NCI-H1105 treated with DMSO at 0.1 percent for 48 hours (cell line): Measurements from ENCODE around the gene AUTS2.

Experiments
- DNase-seq: peaks from one replicate; lab custom pipeline; 2025; lab: John Stamatoyannopoulos, UW

The AUTS2 gene

GRCh38 chr7:70659263-70659662 lies 1061.0 kb downstream of the AUTS2 start:
- no peak for DNase-seq

- no peak for DNase-seq
These were observed 1062.0 kb downstream of the AUTS2 start for GRCh38 chr7:70660154-70660818.

- DNase-seq: no peak
These were observed 1062.5 kb downstream of the AUTS2 start for GRCh38 chr7:70660819-70661191.

GRCh38 chr7:70663680-70664079 lies 1065.4 kb downstream of the AUTS2 start:
- no peak for DNase-seq

GRCh38 chr7:70665997-70666396 lies 1067.7 kb downstream of the AUTS2 start:
- no peak for DNase-seq

- no peak for DNase-seq
These were observed 1069.1 kb downstream of the AUTS2 start for GRCh38 chr7:70667406-70667805.

- DNase-seq: no peak
These were observed 1070.5 kb downstream of the AUTS2 start for GRCh38 chr7:70668606-70669358.

GRCh38 chr7:70669854-70670253 lies 1071.6 kb downstream of the AUTS2 start:
- no peak for DNase-seq

- no peak for DNase-seq
These were observed 1072.0 kb downstream of the AUTS2 start for GRCh38 chr7:70670288-70670687.

GRCh38 chr7:70673778-70674570 lies 1075.7 kb downstream of the AUTS2 start:
- DNase-seq: peak; percentile 69

GRCh38 chr7:70674571-70675010 lies 1076.3 kb downstream of the AUTS2 start:
- DNase-seq: no peak

- DNase-seq: no peak
These were observed 1078.0 kb downstream of the AUTS2 start for GRCh38 chr7:70676243-70676642.

GRCh38 chr7:70678621-70679251 lies 1080.5 kb downstream of the AUTS2 start:
- no peak for DNase-seq

GRCh38 chr7:70679661-70680060 lies 1081.4 kb downstream of the AUTS2 start:
- no peak for DNase-seq

GRCh38 chr7:70680306-70680705 lies 1082.0 kb downstream of the AUTS2 start:
- no peak for DNase-seq

- no peak for DNase-seq
These were observed 1082.6 kb downstream of the AUTS2 start for GRCh38 chr7:70680743-70681468.

GRCh38 chr7:70681469-70682350 lies 1083.4 kb downstream of the AUTS2 start:
- DNase-seq: no peak

- DNase-seq: no peak
These were observed 1085.9 kb downstream of the AUTS2 start for GRCh38 chr7:70684173-70684572.

- DNase-seq: no peak
These were observed 1095.0 kb downstream of the AUTS2 start for GRCh38 chr7:70693321-70693685.

GRCh38 chr7:70693686-70694433 lies 1095.6 kb downstream of the AUTS2 start:
- peak; percentile 63 for DNase-seq
